HG02981 (cell line): Measurements from ENCODE around the gene JUP.

Experiments
- ATAC-seq: cut with Tn5 transposase; IDR thresholded peaks from one replicate; pipeline ENCODE4 v1.9.1; 2021; ENCODE audit warnings: mild to moderate bottlenecking, moderate library complexity; ENCODE audit not compliant: unreplicated experiment

Gene JUP

GRCh38 chr17:41724476-41725050 lies 61.9 kb downstream of the JUP start:
- no peak for ATAC-seq

DNA sequence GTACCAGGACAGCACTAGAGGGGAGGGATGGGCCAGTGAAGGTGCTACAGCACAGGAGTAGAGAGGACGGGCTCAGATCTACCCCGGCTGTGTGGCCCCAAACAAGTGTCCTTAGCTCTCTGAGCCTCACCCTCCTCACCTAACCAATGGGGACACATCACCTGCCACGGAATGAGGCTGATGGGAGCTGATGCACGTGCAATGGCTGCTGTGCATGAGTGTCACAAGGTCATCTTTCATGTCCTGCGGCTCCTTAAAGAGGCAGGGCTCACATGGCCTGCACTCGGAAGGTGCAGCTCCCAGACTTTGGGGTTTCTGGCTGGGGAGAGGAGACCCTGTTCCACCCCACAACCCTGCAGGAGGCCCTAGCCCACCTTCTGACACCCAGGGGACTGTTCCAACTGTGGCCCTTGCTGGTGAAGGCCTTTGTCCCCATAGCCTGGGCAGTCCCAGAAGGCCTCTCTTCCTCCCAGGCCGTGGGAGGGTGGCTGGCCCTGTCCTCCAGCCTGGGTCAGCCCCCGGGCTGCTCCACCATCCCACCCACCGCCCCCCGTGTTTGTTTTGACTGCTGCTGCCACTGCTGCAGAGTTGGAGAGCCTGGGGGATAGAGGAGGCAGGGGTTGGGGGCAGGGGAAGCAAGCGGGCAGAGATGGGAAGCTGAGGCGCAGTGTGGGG lies 62.6 kb downstream of the JUP start:
- no peak for ATAC-seq

- no peak for ATAC-seq
Observed at GRCh38 chr17:41722231-41722630, 64.3 kb downstream of the JUP start.

GRCh38 chr17:41718287-41718645 lies 68.2 kb downstream of the JUP start:
- no peak for ATAC-seq

- ATAC-seq: no peak
Observed at GRCh38 chr17:41717408-41718286, 68.9 kb downstream of the JUP start.

DNA sequence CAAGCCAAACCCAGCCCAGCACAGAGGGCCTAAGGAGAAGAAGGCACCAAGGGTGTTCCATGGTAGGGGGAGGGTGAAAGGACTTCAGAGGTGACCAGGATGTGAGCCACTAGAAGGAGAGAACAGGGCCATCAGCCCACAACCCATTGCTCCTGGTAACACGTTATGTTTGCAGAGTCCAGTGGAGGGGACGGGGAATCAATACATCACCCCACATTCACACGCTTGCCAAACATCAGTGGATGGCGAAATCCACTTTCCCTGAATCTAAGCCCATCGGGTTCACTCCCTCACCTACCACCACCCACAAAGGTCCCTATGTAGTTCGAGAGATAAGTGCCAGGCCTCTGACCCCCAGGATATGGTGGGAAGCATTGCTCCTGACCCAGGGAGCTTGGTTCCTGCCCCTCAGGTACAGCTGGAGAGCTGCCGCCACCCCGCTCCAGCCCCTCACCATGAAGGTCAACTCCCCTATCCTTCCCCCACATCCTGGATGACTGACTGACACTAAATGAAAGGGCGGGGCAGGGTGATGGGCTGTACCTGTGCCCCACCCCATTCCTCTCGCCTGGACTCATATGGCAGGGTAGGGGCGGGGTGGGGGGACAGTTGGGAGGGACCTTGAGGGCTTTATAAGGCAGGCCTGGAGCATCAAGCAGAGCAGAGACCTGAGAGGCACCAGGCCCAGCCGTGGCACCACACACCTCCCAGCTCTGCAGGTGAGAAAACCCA lies 74.7 kb downstream of the JUP start, which contains the start of gene GAST:
Gene GAST (plus strand): TSS at position 663 of the 732 bp plus-strand sequence. CDS start 3,106 bp downstream, outside the sequence.
- no peak for ATAC-seq

- no peak for ATAC-seq
Observed at GRCh38 chr17:41710472-41711090, 75.9 kb downstream of the JUP start.

DNA sequence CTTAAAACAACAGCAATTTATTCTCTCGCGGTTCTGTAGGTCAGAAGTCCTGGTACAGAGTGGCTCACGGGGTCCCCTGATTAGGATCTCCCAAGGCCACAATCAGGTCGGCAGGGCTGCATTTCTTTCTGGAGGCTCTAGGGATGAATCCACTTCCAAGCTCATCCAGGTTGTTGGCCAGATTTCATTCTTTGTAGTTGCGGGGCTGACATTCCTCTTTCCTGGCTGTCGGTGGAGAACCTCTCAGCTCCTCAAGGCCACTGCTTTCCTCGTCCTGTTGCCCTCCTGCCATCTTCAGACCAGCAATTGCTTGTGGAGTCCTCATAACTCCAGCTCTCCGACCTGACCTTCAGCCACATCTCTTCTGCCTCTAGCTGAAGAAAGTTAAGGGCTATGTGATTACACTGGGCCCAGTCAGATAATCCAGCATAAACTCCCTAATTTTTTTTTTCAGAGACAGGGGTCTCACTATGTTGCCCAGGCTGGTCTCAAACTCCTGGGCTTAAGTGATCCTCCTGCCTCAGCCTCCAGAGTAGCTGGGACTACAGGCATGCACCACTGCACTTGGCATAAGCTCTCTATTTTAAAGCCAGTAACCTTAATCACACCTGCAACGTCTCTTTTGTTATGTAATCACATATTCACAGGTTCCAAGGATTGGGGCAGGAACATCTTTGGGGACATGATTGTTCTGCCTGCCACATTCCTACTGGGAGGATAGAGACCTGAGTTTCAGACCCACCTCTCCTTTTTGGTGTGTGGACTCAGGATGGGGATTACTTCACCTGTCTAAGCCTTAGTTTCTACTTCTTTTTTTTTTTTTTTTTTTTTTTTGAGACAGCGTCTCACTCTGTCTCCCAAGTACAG lies 78.5 kb downstream of the JUP start:
- no peak for ATAC-seq

- ATAC-seq: no peak
Observed at GRCh38 chr17:41705271-41705991, 81.1 kb downstream of the JUP start.
